Neuronal stem cell (in vitro differentiated cells): Measurements from ENCODE around the gene RALGAPA1.

ENCODE experiments used
- DNase-seq: peaks from one replicate; pipeline ENCODE4 v3.0.0-alpha.2; 2013; ENCODE audit warnings: low spot score
- H2AFZ ChIP-seq: one replicate; pipeline ENCODE4 v1.6.1; 2013; ENCODE audit warnings: mild to moderate bottlenecking, low read length, inconsistent platforms
- H2AK5ac ChIP-seq: 2 replicates; pipeline ENCODE4 v1.6.1; 2013; ENCODE audit warnings: low read depth, mild to moderate bottlenecking, inconsistent platforms, low read length, moderate library complexity, mixed read lengths
- H2BK120ac ChIP-seq: 2 replicates; pipeline ENCODE4 v1.6.1; 2013; ENCODE audit warnings: low read depth, mild to moderate bottlenecking, inconsistent platforms, low read length, moderate library complexity, mixed read lengths
- H2BK12ac ChIP-seq: one replicate; pipeline ENCODE4 v1.6.1; 2013; ENCODE audit warnings: low read length, inconsistent platforms
- H2BK15ac ChIP-seq: 2 replicates; pipeline ENCODE4 v1.6.1; 2013; ENCODE audit warnings: mild to moderate bottlenecking, low read length, inconsistent platforms, mixed read lengths
- H2BK5ac ChIP-seq: one replicate; pipeline ENCODE4 v1.6.1; 2013; ENCODE audit warnings: inconsistent platforms, mild to moderate bottlenecking, low read length, moderate library complexity
- H3K14ac ChIP-seq: one replicate; pipeline ENCODE4 v1.6.1; 2013; ENCODE audit warnings: low read length, inconsistent platforms
- H3K18ac ChIP-seq: 2 replicates; pipeline ENCODE4 v1.6.1; 2013; ENCODE audit warnings: low read length, inconsistent platforms
- H3K23ac ChIP-seq: 2 replicates; pipeline ENCODE4 v1.6.1; 2013; ENCODE audit warnings: low read depth, mild to moderate bottlenecking, mixed read lengths, low read length, inconsistent platforms; ENCODE audit not compliant: poor library complexity
- H3K27ac ChIP-seq: replicated peaks from 3 replicates; pipeline ENCODE4 v1.5.1; 2013; ENCODE audit warnings: low read length, inconsistent platforms
- H3K27me3 ChIP-seq, 3 experiments: 2 replicates each; pipeline ENCODE4 v1.6.1; 2013; ENCODE audit warnings: low read length in 3 of 3, mild to moderate bottlenecking in 2 of 3, inconsistent platforms in 1 of 3, low read depth in 1 of 3, mixed read lengths in 1 of 3, moderate library complexity in 1 of 3; ENCODE audit not compliant: control insufficient read depth in 3 of 3, insufficient read depth in 3 of 3
- H3K36me3 ChIP-seq, 2 donors: replicated peaks in 1 of 2; 2 replicates each; pipeline ENCODE4 v1.6.1; 2013; ENCODE audit warnings: low read length in 2 of 2; ENCODE audit not compliant: control insufficient read depth in 2 of 2, insufficient read depth in 2 of 2
- H3K4ac ChIP-seq: 2 replicates; pipeline ENCODE4 v1.6.1; 2013; ENCODE audit warnings: inconsistent platforms, mild to moderate bottlenecking, low read length, moderate library complexity
- H3K4me1 ChIP-seq, 2 donors: 1 replicate in 1 of 2; 2 replicates in 1 of 2; pipeline ENCODE4 v1.6.1; 2013; ENCODE audit warnings: low read length in 2 of 2, low read depth in 1 of 2; ENCODE audit not compliant: control insufficient read depth in 2 of 2, insufficient read depth in 1 of 2
- H3K4me2 ChIP-seq: one replicate; pipeline ENCODE4 v1.6.1; 2013; ENCODE audit warnings: mild to moderate bottlenecking, low read length, inconsistent platforms; ENCODE audit not compliant: insufficient read depth, poor library complexity, severe bottlenecking
- H3K4me3 ChIP-seq, 2 donors: 2 replicates each; pipeline ENCODE4 v1.5.1; 2013; ENCODE audit warnings: low read length in 2 of 2, mild to moderate bottlenecking in 2 of 2, inconsistent platforms in 1 of 2, moderate library complexity in 1 of 2
- H3K79me1 ChIP-seq: one replicate; pipeline ENCODE4 v1.6.1; 2013; ENCODE audit warnings: low read depth, mild to moderate bottlenecking, inconsistent platforms, low read length, moderate library complexity
- H3K9ac ChIP-seq: one replicate; pipeline ENCODE4 v1.6.1; 2013; ENCODE audit warnings: mild to moderate bottlenecking, low read depth, low read length, inconsistent platforms; ENCODE audit not compliant: poor library complexity
- H3K9me3 ChIP-seq, 2 donors: replicated peaks in 1 of 2; 2 replicates each; pipeline versions ENCODE3 to v1.6.1; 2013; ENCODE audit warnings: low read length in 2 of 2, mild to moderate bottlenecking in 2 of 2, inconsistent platforms in 1 of 2, low read depth in 1 of 2, mixed read lengths in 1 of 2, moderate library complexity in 1 of 2; ENCODE audit not compliant: control insufficient read depth in 2 of 2, insufficient read depth in 1 of 2
- H4K8ac ChIP-seq: one replicate; pipeline ENCODE4 v1.6.1; 2013; ENCODE audit warnings: low read depth, mild to moderate bottlenecking, inconsistent platforms, low read length, moderate library complexity
- H4K91ac ChIP-seq: one replicate; pipeline ENCODE4 v1.6.1; 2013; ENCODE audit warnings: low read length, low read depth, mild to moderate bottlenecking, inconsistent platforms; ENCODE audit not compliant: poor library complexity
- WGBS, 2 donors: extraction: QIAGEN DNeasy Blood & Tissue Kit; methylation state at CpG; one replicate each; pipeline ENCODE4 v1.1.7; 2013; ENCODE audit warnings: missing lambda C conversion rate in 2 of 2, mixed read lengths in 1 of 2; ENCODE audit not compliant: insufficient read length in 2 of 2, insufficient replicate concordance in 1 of 2; ENCODE audit errors: extremely low coverage in 2 of 2; 5-methylcytosine and 5-hydroxymethylcytosine counted together

RALGAPA1 gene

DNA sequence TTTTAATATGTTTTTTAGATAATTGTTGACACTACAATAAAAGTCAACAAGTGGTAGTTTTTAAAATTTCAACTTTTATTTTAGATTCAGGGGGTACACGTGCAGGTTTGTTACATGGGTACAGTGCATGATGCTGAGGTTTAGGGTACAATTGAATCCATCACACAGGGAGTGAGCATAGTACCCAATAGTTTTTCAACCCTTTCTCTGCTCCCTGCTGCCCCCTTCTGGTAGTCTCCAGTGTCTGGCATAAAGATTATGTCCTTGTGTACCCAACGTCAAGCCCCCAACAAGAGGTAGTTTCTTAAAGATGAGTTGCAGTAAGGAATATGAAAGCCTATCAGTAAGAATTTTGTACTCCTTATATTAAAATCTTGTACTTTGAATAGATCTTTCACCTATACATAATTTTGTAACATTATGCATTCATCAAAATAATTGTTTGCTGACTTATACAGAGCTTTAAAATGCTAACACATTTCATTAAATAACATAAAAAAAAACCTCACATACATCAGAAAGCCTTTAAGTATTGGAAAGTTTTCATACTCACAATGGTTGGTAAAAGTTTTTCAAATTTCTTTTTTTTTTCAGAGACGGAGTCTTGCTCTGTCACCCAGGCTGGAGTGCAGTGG is 5.4 kb upstream of the RALGAPA1 start:
- no peak overlapping the region for H3K27ac ChIP-seq
- no peak overlapping the region for H3K4me3 ChIP-seq
- H2BK15ac ChIP-seq = no peak overlapping the region
- H2AK5ac ChIP-seq = no peak overlapping the region
- no peaks in the 10 kb centered on the region for H3K79me1 ChIP-seq
- H3K4me1 ChIP-seq = no peaks in the 10 kb centered on the region
- H2BK5ac ChIP-seq = no peak overlapping the region
- no peak overlapping the region for H2BK12ac ChIP-seq
- no peaks in the 10 kb centered on the region for H3K27me3 ChIP-seq
- DNase-seq = peak; percentile 49
- no peaks in the 10 kb centered on the region for H3K36me3 ChIP-seq
- H3K9ac ChIP-seq = no peak overlapping the region
- no peak overlapping the region for H2BK120ac ChIP-seq
- H3K4ac ChIP-seq = no peak overlapping the region
- H3K9me3 ChIP-seq = no peaks in the 10 kb centered on the region
- WGBS, 2 donors = no CpG with 5 or more reads among the region's 3 CpGs
- H3K23ac ChIP-seq = no peak overlapping the region
- H4K91ac ChIP-seq = no peak overlapping the region
- no peak overlapping the region for H3K18ac ChIP-seq
- no peak overlapping the region for H2AFZ ChIP-seq
- H4K8ac ChIP-seq = no peak overlapping the region
- no peak overlapping the region for H3K14ac ChIP-seq
- H3K4me2 ChIP-seq = no peak overlapping the region

DNA sequence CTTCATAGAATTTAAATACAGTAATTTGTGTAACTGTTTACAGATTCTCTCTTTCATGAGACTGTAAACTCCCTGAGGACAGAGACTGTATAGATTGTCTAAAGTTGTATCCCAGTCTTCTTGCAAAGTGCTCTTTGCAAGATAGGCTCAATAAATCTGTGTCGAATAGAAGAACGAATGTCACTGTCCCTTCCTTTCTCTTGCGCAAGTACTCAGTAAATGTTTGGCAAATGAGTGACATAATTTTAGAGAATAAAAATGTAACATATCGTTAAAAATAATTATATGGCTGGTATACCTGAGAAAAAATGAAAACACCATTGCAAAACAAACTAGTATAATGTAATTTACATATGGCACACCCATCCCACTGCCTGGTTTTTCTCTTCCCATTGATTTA is 1.9 kb upstream of the RALGAPA1 start:
- Histone ChIP-seq H2AFZ (no peak overlapping the region), H2BK120ac (no peak overlapping the region), H3K36me3 (no peaks in the 10 kb centered on the region), H3K27me3 (no peaks in the 10 kb centered on the region), H4K8ac (no peak overlapping the region), H2BK15ac (no peak overlapping the region), H3K9me3 (no peaks in the 10 kb centered on the region), H3K9ac (no peak overlapping the region), H3K4me3 (no peak overlapping the region), H3K4ac (no peak overlapping the region), H3K4me2 (no peak overlapping the region), H3K14ac (no peak overlapping the region), H3K27ac (no peak overlapping the region), H3K23ac (no peak overlapping the region), H3K18ac (no peak overlapping the region), H2AK5ac (no peak overlapping the region), H2BK5ac (no peak overlapping the region), H3K79me1 (no peaks in the 10 kb centered on the region), H3K4me1 (peaks cover 0 to 3% of the 10 kb centered on the region in 2 donors), H4K91ac (no peak overlapping the region), H2BK12ac (no peak overlapping the region)
- WGBS, 2 donors = no CpG with 5 or more reads among the region's 4 CpGs
- DNase-seq = no peak

DNA sequence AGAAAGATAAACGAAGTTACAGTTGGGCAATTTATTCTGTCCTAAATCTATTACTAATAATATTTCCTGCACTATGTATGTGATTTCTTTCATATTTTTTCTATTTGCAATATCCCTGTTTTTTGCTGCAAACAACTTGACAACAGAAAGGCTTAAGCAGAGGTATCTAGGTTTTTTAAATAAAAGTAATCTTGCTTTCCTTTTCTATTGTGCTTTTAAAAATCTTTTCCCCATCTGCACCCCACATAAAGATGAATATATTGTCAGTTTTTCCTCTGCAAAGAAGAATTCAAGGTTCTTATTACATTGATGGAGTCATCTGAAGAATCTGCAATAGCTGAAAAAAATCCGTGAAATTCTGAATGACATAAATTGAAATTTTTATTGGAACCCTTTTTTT is 502 bp upstream of the RALGAPA1 start:
- Histone ChIP-seq H2AFZ (no peak overlapping the region), H3K79me1 (no peaks in the 10 kb centered on the region), H3K27me3 (no peaks in the 10 kb centered on the region), H3K9me3 (no peaks in the 10 kb centered on the region), H3K4me1 (peaks cover 0 to 3% of the 10 kb centered on the region in 2 donors), H2BK120ac (no peak overlapping the region), H2BK15ac (no peak overlapping the region), H3K4me3 (no peak overlapping the region), H3K18ac (no peak overlapping the region), H3K14ac (no peak overlapping the region), H3K9ac (no peak overlapping the region), H4K8ac (no peak overlapping the region), H3K4ac (no peak overlapping the region), H2BK12ac (no peak overlapping the region), H3K27ac (no peak overlapping the region), H2AK5ac (no peak overlapping the region), H3K36me3 (no peaks in the 10 kb centered on the region), H3K4me2 (no peak overlapping the region), H4K91ac (no peak overlapping the region), H2BK5ac (no peak overlapping the region), H3K23ac (no peak overlapping the region)
- WGBS, 2 donors = no CpG with 5 or more reads among the region's 2 CpGs
- no peak for DNase-seq

DNA sequence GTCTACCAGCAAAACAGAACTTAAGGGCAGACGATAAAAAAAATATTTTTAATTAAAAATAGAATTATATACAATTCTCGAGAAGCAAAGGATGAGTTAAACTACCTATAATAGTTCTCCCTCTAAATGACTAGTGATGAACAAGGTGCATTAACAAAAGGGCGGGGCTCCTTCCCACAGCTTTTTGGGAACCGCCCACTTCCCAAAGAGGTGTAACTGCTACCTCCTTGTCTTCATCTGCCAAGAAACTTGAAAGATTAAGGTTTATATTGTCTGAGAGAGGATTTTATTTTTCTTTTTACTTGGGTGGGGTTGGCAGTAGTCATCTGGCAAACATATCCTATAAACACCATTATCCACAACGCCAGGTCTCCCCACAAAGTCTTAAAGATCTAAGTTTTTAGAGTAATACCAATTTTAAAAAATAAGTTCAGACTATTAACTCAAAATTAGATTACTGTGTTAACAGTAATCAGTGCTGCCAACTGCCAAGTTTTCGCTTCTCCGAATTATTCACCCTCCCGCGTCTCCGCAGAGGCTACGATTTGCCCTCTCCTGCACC is 938 bp downstream of the RALGAPA1 start:
- Histone ChIP-seq H3K4ac (no peak overlapping the region), H3K14ac (no peak overlapping the region), H2AFZ (peak overlapping the region; percentile 97), H3K9me3 (no peaks in the 10 kb centered on the region), H3K4me3 (peak overlapping the region; percentile 82 to 89), H3K79me1 (no peaks in the 10 kb centered on the region), H3K27me3 (no peaks in the 10 kb centered on the region), H4K91ac (no peak overlapping the region), H2AK5ac (no peak overlapping the region), H3K4me1 (peaks cover 0 to 3% of the 10 kb centered on the region in 2 donors), H3K36me3 (no peaks in the 10 kb centered on the region), H3K4me2 (peak overlapping the region; percentile 77), H3K27ac (peak overlapping the region; percentile 78), H2BK12ac (no peak overlapping the region), H2BK120ac (no peak overlapping the region), H2BK5ac (no peak overlapping the region), H3K9ac (peak overlapping the region; percentile 91), H4K8ac (no peak overlapping the region), H2BK15ac (no peak overlapping the region), H3K23ac (no peak overlapping the region), H3K18ac (peak overlapping the region; percentile 64)
- WGBS, 2 donors = no CpG with 5 or more reads among the region's 11 CpGs
- DNase-seq = no peak
